C4-2B (cell line): Measurements from ENCODE around the gene BRIP1.
A peak's percentile ranks its signal among the peaks of the same experiment; 100 is the strongest.
"Not testable (repeated sequence)": the region's sequence is repeated elsewhere in the genome, so short reads cannot be mapped to it uniquely, and the experiment has no call there.

ENCODE experiments used
- H3K27ac ChIP-seq: fragments of 450-650 bp; 2 replicates; pipeline ENCODE4 v1.5.1; 2017
- ZFX ChIP-seq: fragments of 450-650 bp; IDR thresholded peaks from 2 replicates; pipeline ENCODE4 v1.6.1; 2017
- TF ChIP-seq, protein P1 (sequence below): fragments of 450-650 bp; conservative IDR thresholded peaks from 2 replicates; pipeline ENCODE4 v1.5.1; 2017; ENCODE audit warnings: mild to moderate bottlenecking

BRIP1 gene

DNA sequence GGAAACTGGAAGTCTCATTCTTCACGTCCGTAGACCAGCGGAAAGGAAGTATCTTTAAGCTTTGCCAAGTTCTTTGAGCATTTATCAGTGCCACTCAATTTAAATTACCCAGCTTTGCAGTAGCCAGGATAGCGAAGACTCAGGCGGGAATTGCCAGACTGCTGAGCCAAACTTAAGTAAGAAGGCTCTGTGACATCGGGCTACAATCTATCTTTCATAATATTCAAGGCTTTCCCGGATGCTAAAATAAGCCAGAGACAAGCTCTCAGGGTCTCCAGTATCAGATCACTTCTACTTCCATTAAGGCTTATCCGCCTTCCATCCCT is 436 bp upstream of the BRIP1 start:
- peak overlapping the region; percentile 83 for H3K27ac ChIP-seq
- no peak for TF ChIP-seq ZFX
- TF ChIP-seq, protein P1, sequence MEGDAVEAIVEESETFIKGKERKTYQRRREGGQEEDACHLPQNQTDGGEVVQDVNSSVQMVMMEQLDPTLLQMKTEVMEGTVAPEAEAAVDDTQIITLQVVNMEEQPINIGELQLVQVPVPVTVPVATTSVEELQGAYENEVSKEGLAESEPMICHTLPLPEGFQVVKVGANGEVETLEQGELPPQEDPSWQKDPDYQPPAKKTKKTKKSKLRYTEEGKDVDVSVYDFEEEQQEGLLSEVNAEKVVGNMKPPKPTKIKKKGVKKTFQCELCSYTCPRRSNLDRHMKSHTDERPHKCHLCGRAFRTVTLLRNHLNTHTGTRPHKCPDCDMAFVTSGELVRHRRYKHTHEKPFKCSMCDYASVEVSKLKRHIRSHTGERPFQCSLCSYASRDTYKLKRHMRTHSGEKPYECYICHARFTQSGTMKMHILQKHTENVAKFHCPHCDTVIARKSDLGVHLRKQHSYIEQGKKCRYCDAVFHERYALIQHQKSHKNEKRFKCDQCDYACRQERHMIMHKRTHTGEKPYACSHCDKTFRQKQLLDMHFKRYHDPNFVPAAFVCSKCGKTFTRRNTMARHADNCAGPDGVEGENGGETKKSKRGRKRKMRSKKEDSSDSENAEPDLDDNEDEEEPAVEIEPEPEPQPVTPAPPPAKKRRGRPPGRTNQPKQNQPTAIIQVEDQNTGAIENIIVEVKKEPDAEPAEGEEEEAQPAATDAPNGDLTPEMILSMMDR: no peak

DNA sequence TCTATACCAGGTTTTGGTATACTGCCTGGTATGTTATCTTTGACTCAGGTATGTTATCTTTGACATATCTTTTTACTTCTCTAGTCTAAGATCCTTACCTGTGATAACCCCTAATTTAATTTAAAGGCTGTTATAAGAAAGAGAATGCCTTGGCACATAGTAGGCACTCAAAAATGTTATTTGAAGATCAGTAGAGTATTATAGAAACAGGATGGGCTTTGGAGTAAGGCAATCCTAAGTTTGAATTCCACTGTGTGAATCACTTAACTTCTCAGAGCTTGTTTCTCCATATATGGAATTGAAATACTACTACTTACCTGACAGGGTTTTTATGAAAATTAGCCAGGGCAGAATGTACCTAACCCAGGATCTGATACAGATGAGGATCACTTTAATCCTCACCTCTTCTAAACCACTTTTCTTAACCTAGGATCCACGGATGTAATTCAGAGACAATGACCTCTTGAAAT is 1.2 kb downstream of the BRIP1 start:
- H3K27ac ChIP-seq: no peak overlapping the region

DNA sequence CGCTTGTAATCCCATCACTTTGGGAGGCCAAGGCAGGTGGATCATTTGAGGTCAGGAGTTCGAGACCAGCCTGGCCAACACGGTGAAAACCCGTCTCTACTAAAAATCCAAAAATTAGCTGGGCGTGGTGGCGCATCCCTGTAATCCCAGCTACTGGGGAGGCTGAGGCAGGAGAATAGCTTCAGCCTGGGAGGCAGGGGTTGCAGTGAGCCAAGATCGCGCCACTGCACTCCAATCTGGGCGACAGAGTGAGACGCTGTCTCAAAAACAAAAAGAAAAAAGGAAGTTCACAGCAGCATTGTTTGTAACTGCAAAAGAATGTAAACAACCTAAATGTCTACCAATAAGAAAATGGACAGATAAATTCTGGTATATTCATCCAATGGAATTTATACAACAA is 2.9 kb downstream of the BRIP1 start:
- not testable (repeated sequence) for H3K27ac ChIP-seq

More for the DNA sequence above, 1.2 kb downstream of the BRIP1 start:
- TF ChIP-seq, protein P1: no peak
- TF ChIP-seq ZFX: no peak

DNA sequence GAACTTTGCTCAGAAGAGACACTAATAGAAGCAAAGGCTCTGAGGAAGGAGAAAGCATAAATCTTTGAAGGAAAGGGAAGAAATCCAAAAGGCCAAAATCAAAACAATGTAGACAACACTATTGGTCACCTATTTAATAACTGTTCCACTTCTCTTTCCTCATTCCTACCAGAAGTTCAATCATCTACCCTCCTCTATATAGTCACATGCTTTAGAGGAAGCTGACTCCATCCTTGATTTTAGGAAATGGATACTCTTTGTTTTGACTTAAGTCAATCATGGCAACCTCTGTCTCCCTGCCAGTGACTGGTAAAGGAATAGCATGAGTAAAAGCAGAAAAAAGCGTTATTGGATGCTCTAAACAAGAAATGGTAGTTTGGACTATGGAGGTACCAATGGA is 7.3 kb downstream of the BRIP1 start:
- no peak overlapping the region for H3K27ac ChIP-seq
- TF ChIP-seq, protein P1: no peak
- TF ChIP-seq ZFX: no peak

DNA sequence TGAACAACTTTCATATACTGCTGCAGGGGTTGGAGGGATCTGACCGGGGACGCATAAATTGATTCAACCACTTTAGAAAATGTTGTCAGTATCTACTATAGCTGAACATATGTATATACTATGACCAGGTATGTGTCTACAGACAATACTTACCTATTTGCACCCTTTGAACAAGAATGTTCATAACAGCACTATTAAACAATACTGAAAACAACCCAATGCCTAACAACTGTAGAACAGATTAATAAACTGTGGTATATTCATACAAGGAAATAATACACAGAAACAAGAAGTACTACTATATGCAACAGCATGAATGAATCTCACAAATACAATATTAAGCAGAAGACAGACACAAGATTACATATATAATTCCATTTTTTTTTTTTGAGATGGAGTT is 10.5 kb downstream of the BRIP1 start:
- no peak overlapping the region for H3K27ac ChIP-seq
- TF ChIP-seq, protein P1: no peak
- TF ChIP-seq ZFX: no peak

DNA sequence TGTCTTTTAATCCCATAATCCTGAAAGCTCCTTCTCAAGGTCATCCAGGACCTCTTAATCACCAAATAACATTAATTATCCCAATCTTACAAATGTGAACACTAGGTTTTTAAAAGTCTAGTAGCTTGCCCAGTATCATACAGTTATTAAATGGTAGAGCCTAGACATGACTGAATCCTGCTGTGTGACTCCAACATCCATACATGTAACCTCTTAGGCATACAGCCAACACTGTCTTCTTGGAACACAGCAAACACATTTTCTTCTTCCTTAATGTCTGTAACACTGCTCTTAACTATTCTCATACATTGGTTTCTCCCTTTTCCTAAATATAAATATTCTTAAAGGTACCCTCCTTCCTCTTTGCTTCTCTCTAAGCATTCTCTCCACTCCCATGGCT is 13.7 kb downstream of the BRIP1 start:
- no peak overlapping the region for H3K27ac ChIP-seq
- TF ChIP-seq, protein P1: no peak
- TF ChIP-seq ZFX: no peak

DNA sequence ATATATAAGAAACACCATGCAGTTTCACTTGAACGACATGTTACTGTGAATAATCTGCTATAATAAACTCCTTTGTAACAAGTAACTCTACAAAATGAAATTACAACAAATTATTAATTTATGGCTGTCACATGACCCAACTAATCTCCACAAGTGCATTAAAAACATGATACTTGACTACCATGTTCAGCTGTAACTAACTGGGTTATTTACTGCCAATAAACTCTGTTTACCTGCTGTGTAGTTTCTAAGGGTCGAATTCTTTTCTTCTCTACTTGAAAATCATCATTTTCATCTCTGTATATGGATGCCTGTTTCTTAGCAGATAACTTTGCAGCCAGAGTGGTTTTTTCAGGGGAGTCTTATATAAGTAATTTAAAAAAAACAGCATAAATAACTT is 14.4 kb downstream of the BRIP1 start:
- no peak overlapping the region for H3K27ac ChIP-seq
- no peak for TF ChIP-seq ZFX
- TF ChIP-seq, protein P1: no peak

DNA sequence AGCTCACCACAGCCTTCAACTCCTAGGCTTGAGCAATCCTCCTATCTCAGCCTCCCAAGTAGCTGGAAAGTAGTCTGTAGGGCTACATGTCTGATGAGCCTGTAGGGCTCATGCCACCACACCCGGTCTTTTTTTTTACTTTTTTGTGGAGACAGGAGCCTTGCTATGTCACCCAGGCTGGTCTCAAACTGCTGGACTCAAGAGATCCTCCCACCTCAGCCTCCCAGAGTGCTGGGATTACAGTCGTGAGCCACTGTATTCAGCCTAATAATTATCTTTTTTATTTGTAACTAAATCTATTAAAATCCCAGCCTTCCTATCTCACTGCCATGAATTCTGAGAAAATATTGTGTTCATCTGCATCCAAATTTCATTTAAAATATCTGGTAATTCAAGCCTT is 15.1 kb downstream of the BRIP1 start:
- no peak overlapping the region for H3K27ac ChIP-seq
- TF ChIP-seq ZFX: no peak
- TF ChIP-seq, protein P1: no peak
